HG02938 (cell line): ENCODE measurements around the gene NABP2.
"Not testable (repeated sequence)": the region's sequence is repeated elsewhere in the genome, so short reads cannot be mapped to it uniquely, and the experiment has no call there.

Source experiments
- ATAC-seq: cut with Tn5 transposase; IDR thresholded peaks from one replicate; pipeline ENCODE4 v1.9.1; 2021; ENCODE audit warnings: mild to moderate bottlenecking, moderate library complexity; ENCODE audit not compliant: unreplicated experiment

Gene NABP2

DNA sequence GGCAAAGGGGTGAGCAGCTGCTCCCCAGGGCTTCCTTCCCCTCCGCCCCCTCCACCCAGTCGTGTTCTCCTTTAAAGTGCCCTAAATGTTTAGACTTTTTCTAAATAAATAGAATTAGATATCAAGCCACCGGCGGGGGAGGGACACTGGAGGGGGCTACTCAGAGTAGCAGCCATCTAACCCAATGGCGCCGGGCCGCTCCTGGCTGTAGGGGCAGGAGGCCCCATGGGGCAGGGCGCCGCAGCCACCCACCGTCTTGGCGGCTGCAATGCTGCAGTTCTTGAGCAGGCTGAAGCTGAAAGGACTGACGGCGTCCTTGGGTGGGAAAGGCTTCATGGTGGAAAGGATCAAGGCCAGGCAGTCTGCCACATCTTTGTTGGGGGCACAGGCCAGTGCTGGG lies 18.8 kb downstream of the NABP2 start:
- no peak for ATAC-seq

DNA sequence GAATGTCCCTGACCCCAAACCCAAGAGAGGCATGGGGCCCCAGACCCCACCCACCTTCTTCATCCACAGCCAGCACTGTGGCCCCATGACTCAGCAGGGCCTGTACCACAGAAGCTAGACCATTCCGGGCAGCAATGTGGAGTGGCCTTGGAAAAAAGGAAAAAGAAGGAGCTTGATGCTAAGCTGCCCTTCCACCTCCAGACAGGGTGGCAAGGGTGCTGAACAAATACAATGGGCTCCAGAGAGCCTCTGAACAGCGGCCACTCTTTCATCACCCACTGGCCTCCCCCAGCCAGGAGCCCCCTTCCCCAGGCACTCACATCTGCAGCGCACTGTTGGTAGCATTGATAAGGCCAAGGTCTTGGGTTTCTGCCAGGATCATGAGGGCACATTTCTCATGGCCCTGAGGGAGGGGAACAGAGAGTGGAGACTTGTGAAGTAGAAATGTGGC lies 19.6 kb downstream of the NABP2 start:
- no peak for ATAC-seq

DNA sequence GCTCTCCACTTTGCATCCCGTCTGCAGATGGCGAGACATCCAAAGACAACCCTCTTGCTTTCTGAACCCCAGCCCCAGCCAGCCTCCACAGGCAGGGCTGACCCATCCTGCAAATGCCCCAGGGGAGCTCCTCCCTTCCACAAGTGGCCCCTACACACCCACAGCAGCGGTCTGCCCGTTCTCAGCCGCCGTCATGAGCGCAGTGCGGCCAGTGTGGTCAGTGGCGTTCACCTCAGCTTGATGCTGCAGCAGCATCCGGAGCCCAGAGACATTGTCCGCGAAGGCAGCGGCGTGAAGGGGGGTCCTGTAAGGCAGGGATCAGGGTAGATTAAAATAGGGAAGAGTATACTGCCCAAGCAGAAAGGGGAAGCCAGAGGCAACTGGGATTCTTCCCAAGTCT lies 20.4 kb downstream of the NABP2 start:
- ATAC-seq = no peak

DNA sequence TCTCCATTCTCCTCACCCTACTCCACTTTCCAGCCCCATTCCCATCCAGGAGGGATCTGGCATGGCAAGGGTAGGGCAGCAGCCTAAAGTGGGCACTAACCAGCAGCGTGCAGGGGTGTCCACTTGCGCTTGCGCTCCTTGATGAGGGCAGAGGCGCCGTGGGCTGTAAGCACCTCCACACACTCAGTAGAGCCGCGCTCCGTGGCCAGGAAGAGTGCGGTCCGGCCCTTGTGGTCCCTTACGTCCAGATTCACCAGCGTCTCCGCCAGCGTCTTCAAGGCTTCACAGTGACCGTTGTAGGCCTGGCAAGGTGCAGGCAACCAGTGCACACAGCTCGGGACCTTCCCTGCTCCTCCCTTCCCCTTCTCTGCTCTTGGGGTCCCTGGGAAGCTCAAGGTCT lies 23.8 kb downstream of the NABP2 start:
- no peak for ATAC-seq

DNA sequence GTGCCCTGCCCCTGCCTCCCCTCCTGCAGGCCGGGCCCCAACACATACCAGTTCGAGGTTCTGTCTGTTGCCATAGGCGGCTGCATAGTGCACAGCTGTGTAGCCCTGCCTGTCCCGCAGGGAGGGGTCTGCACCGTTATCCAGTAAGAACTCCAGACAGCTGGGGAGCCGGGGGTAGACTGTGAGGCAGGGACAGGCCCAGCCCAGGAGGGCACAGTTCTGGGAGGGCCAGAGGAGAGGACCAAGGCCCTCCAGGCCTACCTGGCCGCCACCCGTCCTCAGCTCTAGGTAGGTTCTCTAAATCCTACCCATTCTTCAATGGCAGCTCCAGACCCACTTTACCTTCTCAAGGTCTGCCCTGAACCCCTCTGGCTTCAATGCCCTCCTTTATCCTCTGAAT lies 24.6 kb downstream of the NABP2 start:
- no peak for ATAC-seq

DNA sequence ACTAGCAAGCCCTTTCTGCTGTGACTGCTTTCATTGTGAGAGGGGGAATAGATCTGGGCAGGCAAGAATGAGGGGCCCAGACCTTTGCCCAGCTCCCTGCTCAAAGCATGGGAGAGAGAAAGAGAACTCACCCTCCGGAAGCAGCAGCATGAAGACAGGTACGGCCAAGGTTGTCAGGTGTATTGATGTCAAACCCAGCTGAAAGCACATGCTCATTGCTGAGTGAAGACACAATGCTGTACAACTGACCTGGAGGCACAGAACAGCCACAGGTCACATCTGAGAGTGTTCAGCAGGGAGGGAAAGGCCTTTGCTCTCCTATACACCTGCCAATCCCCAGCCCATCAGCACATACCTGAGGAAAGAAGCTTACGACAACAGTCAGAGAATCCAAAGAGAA lies 28.5 kb downstream of the NABP2 start:
- ATAC-seq = no peak

DNA sequence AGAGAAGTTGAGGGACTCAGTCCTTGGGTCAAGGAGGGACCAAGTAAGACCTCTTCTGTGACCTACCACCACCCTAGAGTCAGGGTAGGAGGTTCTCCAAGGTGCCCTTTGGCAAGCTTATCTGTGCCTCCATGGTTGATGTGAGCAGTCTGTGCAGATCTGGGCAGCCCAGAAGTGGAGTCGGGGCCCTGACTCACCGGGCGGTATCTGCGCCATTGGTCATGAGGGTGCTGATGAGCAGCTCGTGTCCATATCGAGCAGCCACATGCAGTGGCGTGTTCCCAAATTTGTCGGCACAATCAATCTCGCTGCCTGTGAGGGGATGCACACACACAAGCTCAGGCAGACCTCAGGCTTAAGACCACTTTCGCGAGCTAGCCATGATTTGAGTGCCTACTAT lies 28.9 kb downstream of the NABP2 start:
- no peak for ATAC-seq

DNA sequence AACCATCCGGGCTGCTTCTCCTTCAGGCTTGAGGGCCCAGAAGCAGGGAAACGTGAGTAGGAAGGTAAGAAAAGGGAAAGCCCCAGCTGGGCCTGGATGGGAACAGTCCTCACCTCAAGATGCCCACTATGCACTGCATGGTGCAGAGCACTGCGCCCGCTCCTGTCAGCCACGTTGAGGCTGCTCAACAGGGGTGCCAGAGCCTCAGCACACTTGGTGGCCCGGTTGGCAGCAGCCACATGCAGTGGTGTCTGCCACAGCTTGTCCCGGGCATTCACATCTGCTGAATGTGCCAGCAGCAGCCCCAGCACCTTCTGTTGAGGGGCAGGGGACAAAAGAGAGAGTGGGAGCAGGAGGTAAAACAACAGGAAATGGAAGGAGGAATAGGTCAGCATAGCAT lies 31.5 kb downstream of the NABP2 start:
- ATAC-seq = no peak

DNA sequence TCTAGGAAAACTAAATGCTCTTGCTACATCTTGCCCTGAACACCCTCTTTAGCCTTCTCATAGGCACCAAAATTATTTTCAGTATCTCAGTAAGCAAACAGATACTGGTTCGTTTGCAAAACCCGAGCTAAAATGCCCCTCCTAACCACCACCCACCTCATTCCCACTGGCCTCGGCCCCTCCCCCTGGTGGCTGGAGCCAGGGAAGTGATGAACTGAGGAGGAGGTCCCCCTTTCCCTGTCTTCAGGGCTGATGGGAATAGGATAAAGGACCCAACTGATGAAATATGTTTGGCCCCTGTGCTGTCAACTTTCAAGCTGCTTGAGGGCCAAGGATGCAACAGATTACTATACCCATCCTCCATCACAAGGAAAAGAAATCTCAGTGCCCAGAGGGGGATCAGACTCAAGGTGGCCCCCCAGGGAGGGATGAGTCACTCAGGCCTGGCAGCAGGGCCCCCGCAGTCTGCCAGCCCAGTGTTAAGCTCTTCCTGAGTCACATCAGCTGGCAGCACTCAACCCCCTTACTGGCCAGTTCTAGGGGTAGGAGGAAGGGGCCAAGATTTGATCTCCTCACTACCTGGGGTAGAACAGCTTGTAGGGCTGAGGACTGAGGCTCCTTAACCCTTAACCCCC lies 32.3 kb downstream of the NABP2 start:
- ATAC-seq = no peak

DNA sequence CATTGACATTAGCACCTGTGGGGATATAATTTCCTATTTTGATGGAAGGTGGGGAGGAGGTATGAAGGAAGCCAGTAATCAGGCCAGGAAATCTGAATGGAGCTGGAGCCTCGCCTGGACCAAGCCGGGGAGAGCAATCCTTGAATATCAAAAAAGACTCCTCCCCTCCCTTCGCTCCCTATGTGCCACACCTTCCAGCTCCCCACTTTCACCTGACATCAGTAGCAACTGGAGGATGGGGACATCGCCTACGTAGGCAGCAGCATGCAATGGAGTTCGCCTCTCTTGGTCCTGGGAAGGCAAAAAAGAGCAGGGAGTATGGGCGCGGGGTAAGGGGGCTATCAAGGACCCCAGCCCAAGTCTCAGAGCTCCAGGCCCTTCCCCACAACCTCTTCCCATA lies 32.9 kb downstream of the NABP2 start:
- ATAC-seq = no peak

DNA sequence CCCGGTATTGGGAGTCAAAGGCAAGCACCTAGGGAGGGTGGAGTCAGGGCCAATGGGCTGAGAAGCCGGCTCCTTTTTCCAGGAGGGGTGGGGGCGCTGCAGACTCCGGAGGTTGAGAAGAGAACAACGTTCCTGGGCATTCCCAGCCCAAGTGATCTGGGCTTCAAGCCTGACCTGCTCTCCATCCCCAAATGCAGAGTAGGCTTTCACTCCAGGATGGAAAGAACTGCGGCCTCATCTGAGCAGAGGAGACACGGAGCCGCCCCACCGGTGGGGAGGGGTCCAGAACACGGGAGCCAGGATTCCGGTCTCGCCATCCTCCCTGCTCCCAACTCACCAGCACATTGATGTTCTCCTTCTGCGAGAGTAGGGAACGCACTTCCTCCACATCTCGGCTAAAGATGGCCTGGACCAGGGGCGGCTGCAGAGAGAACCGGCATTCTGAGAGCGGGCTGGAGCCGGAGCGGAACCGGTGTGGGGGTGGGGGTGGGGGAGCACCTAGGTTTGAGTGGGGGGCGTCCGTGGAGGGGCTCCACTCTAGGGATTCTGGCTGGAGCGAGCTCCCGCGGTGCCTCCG lies 33.4 kb downstream of the NABP2 start:
- peak; percentile 9 for ATAC-seq

DNA sequence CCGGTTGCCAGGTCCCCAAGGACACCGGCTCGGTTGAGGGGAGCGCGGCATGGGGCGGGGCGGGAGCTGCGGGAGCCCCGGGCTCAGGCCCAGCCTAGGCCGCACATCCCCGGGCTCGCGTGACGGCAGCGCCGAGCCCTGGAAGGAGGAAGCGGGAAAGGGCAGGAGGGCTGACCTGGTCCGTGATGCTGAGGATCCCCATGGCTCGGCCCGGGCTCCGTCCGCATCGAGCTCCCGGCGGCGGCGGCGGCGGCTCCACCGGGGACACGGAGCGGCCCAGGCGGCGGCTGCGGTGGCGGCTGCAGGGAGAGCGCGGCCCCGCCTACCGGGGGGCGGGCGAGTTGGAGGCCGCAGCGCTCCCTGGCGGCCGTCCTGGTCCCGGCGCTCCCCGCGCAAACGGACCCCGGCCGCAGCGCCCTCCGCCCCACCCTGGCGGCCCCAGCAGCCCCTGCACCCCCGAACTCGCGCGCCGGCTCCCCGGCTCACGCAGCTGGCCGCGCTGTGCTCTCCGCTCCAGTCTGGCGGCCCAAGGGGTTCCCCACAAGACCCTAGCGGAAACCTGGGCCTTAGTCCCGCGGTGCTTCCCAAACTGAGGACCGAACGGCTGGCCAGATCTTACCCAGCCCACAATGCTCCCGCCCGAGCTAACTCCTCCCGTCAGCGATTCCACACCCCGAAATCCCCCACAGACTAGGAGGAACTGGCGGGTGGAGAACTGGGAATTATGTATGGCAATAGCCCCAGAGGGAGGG lies 34.1 kb downstream of the NABP2 start, which contains the start of gene ANKRD52:
Gene ANKRD52, minus strand, starts transcription at position 317 of the 752 bp plus-strand sequence. Its CDS starts 115 bp downstream, at position 202.
- peak; percentile 70 for ATAC-seq

DNA sequence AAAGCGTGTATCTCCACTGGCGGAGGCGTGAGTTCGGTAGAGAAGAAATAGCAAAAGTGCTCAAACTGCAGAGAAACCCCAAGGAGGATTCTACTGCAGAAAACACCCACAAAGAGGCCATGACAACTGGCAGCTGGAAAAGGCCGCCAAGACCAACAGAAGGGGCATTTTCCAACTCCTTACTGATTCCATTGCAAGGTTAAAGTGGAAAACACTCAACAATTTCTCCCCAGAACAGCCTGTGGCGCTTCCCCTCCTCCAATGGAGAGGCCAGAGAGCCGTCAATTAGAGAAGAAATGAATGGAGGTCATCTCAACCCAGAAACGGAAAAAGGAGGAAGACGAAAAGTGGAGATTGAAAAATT lies 34.7 kb downstream of the NABP2 start:
- ATAC-seq = no peak

DNA sequence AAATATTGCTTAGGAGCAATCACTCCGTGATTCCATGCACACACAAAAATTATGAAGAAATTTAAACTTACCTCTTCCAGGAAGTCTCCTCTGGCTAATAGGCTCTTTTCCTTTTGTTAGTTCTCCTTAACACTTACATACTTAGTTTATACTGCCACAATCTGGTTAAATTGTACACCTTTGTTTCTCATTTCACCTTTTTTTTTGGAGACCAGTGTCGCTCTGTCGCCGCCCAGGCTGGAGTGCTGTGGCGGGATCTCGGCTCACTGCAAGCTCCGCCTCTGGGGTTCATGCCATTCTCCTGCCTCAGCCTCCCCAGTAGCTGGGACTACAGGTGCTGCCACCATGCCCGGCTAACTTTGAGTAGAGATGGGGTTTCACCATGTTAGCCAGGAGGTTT lies 36.2 kb downstream of the NABP2 start:
- no peak for ATAC-seq

DNA sequence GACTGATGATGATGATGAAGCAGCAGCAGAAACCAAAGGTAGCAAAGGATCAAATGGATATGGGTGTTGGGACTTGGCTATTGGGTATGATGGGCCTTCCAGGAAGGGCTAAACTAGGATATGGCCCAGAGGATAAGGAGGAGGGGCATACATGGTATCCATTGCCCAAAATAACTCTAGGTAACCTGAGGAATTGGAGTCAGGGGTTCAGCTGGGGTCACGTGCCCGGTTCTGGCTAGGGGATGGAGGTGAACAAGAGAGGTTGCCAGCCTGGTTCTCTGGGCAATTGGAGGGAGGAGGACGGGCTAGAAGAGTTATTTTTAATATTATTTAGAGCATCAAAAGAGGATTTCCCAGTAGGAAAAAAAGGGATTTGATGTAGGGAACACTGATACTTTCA lies 36.8 kb downstream of the NABP2 start:
- no peak for ATAC-seq

DNA sequence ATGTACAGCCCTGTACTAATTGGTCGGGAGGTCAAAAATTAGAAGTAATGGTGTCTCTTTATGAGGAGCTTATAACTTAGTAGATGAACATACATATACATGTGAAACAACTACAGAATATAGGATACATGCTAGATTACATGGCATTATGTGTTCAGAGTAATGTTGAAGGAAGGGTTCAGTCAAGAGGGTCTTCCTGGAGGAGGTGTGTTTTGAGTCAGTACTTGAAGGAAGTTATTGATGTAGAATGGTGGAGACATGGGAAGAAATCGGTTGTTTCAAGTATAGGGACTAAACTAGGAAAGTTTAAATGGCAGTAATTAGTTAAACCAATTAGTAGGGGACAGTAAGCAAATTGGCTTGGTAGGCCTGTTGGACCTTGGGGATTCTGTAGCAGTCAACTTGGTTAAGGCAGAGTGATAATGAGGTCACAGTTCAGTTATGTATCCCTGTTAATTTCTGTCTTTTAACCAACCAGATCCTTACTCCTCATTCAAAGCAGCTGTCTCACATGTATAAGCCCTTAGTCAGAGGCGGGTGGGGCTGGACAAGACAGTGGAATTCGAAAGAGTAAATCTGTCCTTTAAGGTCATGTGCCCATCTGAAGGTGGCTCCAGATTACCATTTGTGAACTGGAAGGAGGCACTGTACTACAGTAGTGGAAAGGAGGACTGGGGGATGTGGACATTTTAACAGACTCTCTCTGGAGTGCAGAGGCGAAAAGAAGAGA lies 37.5 kb downstream of the NABP2 start:
- ATAC-seq = no peak

DNA sequence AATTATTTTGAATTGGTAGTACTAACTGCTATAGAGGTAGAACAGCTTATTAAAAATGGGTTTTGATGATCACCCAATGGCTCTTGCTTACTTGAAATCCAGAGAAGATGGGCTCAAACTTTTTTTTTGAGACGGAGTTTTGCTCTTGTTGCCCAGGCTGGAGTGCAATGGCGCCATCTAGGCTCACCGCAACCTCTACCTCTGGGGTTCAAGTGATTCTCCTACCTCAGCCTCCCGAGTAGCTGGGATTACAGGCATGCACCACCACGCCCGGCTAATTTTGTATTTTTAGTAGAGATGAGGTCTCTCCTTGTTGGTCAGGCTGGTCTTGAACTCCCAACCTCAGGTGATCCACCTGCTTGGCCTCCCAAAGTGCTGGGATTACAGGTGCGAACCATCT lies 38.8 kb downstream of the NABP2 start:
- not testable (repeated sequence) for ATAC-seq

DNA sequence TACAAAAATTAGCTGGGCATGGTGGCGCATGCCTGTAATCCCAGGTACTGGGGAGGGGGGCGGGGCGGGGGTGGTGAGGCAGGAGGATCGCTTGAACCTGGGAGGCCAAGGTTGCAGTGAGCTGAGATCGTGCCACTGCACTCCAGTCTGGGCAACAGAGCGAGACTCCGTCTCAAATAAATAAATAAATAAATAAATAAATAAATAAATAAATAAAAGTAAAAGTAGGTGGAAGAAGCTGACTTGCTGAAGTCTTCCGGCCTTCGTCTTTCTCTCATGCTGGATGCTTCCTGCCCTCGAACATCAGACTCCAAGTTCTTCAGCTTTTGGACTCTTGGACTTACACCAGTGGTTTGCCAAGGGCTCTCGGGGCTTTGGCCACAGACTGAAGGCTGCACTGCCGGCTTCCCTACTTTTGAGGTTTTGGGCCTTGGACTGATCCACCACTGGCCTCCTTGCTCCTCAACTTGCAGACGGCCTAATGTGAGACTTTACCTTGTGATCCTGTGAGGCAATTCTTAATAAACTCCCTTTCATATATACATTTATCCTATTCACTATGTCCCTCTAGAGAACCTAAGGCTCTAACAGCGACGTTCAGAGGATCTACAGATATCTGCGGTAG lies 42.0 kb downstream of the NABP2 start:
- not testable (repeated sequence) for ATAC-seq

DNA sequence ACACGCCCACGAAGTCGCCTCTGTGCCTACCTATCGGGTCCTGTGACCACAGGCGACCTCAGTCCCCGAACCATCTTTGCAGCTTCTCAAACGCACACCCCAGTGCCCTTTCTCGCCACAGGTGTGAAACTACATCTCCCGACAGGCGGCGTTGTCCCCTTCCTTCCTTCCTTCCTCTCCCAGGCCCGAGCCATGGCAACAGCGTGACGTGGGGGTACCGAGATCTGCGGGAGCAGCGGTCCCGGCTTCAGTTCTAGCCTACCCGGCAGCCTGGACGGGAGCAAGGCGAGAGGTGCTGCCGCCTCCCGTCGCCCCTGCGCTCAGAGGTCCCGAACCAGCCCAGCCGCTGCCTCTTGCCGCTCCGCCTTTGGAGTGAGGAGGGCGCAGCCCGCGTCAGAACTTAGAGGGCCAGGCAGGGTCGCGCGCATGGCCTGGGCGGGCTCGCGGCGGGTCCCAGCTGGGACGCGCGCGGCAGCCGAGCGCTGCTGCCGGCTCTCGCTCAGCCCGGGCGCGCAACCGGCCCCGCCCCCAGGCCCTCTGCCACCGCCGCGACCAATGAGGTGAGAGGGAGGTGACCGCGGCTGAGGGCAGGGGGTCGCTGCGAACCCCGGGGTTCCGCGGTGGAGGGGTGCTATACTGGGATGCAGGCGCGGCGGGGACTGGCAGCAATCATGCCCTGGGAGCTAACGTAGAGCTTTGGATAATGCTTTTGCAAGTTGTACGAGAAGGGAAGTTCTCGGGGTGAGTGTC lies 42.7 kb downstream of the NABP2 start, which contains the start of gene COQ10A:
Gene COQ10A, plus strand, starts transcription at position 250 of the 750 bp plus-strand sequence. Its CDS starts 177 bp downstream, at position 427.
- peak; percentile 61 for ATAC-seq

DNA sequence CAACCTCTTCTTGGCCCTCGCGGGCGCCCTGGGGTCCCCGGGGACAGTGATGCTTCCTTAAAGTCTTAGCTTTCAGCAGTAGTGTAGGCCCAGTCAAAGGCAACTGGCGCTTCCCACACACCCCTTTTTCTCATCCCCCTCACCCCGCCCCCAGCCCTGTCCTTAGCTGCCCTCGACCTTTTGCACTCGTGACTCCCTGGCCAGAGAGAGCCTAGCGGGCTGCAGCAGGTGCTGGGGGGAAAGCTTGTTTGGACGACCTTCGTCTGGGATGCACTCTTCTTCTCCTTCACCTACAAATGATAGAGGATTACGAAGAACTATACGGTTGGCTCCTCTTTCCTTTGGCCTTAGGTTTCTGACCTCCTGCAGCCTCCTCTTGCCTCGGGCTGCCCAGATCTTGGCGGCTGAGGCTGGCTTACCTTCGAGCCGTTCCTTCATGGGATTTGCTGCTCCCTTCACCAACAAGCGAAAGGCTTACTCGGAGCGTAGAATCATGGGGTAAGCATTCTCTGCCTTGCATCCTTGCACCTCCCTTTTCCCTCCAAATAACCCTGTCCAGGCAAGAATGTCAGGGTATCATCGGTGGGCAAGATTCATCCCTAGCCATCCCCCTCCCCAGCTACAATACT lies 43.4 kb downstream of the NABP2 start:
- peak; percentile 15 for ATAC-seq
